ENCODE measurements around the gene TSPAN5. TPM values are rescaled to one million over a fixed set of nuclear protein-coding genes. Genes with fewer than 3 reads are reported as not detected.

TSPAN5 gene
- polyA plus RNA-seq, 1 donor from 2014 or later = 18.8 TPM

- H4K20me1 ChIP-seq (ENCODE audit: insufficient read depth) = no peaks in the 10 kb centered on the region
- peak overlapping the region; percentile 25 for H3K9ac ChIP-seq (ENCODE audit: low read length)
- peak overlapping the region; percentile 47 for H3K27ac ChIP-seq (ENCODE audit: low read length)
- H3K27me3 ChIP-seq (ENCODE audit: insufficient read depth, low read depth, low read length) = no peaks in the 10 kb centered on the region
- H3K4me2 ChIP-seq (ENCODE audit: low read length) = no peak overlapping the region
- H3K79me2 ChIP-seq (replicated peaks; ENCODE audit: insufficient read depth, low read length) = peaks cover 31% of the 10 kb centered on the region
- peak overlapping the region; percentile 36 for H3K4me3 ChIP-seq (ENCODE audit: low read length)
- H2AFZ ChIP-seq (ENCODE audit: low read depth, low read length) = no peak overlapping the region
- no peaks in the 10 kb centered on the region for H3F3A ChIP-seq (ENCODE audit: insufficient read depth, low read length, poor library complexity, severe bottlenecking)
- H3K9me2 ChIP-seq (ENCODE audit: insufficient read depth, low read length) = no peaks in the 10 kb centered on the region
- no peaks in the 10 kb centered on the region for H3K9me3 ChIP-seq (ENCODE audit: low read length)
- H3K36me3 ChIP-seq (ENCODE audit: insufficient read depth, low read length) = no peaks in the 10 kb centered on the region
- TF ChIP-seq REST (IDR thresholded peaks at IDR 0.05; ENCODE audit: borderline replicate concordance) (peak; percentile 93), MXI1 (conservative IDR thresholded peaks at IDR 0.05; ENCODE audit: poor library complexity, severe bottlenecking) (no peak), EZH2 (IDR thresholded peaks at IDR 0.05; ENCODE audit: borderline replicate concordance, insufficient read depth, low read length, poor library complexity, severe bottlenecking) (no peak), POLR2AphosphoS5 (IDR thresholded peaks at IDR 0.05) (peak; percentile 21), SMC3 (conservative IDR thresholded peaks at IDR 0.05; ENCODE audit: poor library complexity) (no peak), RAD21 (conservative IDR thresholded peaks at IDR 0.05) (no peak), EP300 (conservative IDR thresholded peaks at IDR 0.05; ENCODE audit: poor library complexity, severe bottlenecking) (peak; percentile 37), TAF1 (IDR thresholded peaks at IDR 0.05; ENCODE audit: low read depth) (no peak)
- TF ChIP-seq, protein P1, sequence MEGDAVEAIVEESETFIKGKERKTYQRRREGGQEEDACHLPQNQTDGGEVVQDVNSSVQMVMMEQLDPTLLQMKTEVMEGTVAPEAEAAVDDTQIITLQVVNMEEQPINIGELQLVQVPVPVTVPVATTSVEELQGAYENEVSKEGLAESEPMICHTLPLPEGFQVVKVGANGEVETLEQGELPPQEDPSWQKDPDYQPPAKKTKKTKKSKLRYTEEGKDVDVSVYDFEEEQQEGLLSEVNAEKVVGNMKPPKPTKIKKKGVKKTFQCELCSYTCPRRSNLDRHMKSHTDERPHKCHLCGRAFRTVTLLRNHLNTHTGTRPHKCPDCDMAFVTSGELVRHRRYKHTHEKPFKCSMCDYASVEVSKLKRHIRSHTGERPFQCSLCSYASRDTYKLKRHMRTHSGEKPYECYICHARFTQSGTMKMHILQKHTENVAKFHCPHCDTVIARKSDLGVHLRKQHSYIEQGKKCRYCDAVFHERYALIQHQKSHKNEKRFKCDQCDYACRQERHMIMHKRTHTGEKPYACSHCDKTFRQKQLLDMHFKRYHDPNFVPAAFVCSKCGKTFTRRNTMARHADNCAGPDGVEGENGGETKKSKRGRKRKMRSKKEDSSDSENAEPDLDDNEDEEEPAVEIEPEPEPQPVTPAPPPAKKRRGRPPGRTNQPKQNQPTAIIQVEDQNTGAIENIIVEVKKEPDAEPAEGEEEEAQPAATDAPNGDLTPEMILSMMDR (IDR thresholded peaks at IDR 0.05; ENCODE audit: poor library complexity, severe bottlenecking) = no peak
Measured at GRCh38 chr4:98611677-98612317, 46.6 kb downstream of the TSPAN5 start.

DNA sequence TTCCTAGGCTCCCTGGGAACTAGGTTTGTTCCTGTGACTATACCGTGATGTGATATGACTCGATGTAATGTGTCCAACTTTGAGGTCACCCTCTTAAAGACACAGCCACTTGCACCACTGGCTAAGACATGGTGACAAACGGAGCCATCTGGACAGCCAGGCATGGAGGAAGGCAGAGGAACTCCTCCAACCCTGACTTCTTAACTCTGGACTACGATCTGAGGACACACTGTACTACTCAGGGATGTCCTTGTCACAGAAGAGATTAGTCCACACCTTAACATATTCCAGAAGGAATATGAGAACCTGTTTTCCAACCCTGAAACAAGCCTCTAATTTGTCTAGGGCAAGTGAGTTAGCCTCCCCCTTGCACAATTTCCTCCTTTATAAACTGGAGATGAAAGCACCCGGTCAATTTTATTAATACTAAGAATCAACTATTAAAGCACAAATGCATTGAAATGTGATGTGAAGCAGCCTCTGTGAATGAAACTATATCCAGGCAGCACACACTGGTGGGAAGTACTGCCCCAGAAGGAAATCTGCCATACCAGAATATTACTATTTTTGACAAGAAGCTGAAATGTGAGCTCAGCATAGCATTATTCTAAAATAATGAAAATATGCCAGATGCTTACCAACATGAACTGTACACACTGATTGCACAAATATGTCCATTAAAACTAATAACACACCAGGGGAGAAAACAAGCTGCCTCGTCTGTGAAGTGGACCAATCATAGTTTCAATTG, 47.3 kb downstream of the TSPAN5 start:
- TF ChIP-seq EP300 (conservative IDR thresholded peaks at IDR 0.05; ENCODE audit: poor library complexity, severe bottlenecking) (no peak), TAF1 (IDR thresholded peaks at IDR 0.05; ENCODE audit: low read depth) (no peak), POLR2AphosphoS5 (IDR thresholded peaks at IDR 0.05) (no peak), REST (IDR thresholded peaks at IDR 0.05; ENCODE audit: borderline replicate concordance) (no peak), MXI1 (conservative IDR thresholded peaks at IDR 0.05; ENCODE audit: poor library complexity, severe bottlenecking) (no peak), EZH2 (IDR thresholded peaks at IDR 0.05; ENCODE audit: borderline replicate concordance, insufficient read depth, low read length, poor library complexity, severe bottlenecking) (no peak), RAD21 (conservative IDR thresholded peaks at IDR 0.05) (no peak), SMC3 (conservative IDR thresholded peaks at IDR 0.05; ENCODE audit: poor library complexity) (no peak)
- TF ChIP-seq, protein P1 (IDR thresholded peaks at IDR 0.05; ENCODE audit: poor library complexity, severe bottlenecking) = no peak
- no peaks in the 10 kb centered on the region for H3K9me2 ChIP-seq (ENCODE audit: insufficient read depth, low read length)
- peaks cover 28% of the 10 kb centered on the region for H3K79me2 ChIP-seq (replicated peaks; ENCODE audit: insufficient read depth, low read length)
- H3K36me3 ChIP-seq (ENCODE audit: insufficient read depth, low read length) = no peaks in the 10 kb centered on the region
- H3K27me3 ChIP-seq (ENCODE audit: insufficient read depth, low read depth, low read length) = no peaks in the 10 kb centered on the region
- peak overlapping the region; percentile 47 for H3K27ac ChIP-seq (ENCODE audit: low read length)
- H3K9ac ChIP-seq (ENCODE audit: low read length) = peak overlapping the region; percentile 25
- H3F3A ChIP-seq (ENCODE audit: insufficient read depth, low read length, poor library complexity, severe bottlenecking) = no peaks in the 10 kb centered on the region
- H3K4me2 ChIP-seq (ENCODE audit: low read length) = no peak overlapping the region
- no peak overlapping the region for H2AFZ ChIP-seq (ENCODE audit: low read depth, low read length)
- H3K9me3 ChIP-seq (ENCODE audit: low read length) = no peaks in the 10 kb centered on the region
- peak overlapping the region; percentile 36 for H3K4me3 ChIP-seq (ENCODE audit: low read length)
- H4K20me1 ChIP-seq (ENCODE audit: insufficient read depth) = no peaks in the 10 kb centered on the region

All from neural cell (in vitro differentiated cells).